SK-N-SH (cell line): ENCODE results near the gene FCGR3B.
"Not testable (repeated sequence)": the region's sequence is repeated elsewhere in the genome, so short reads cannot be mapped to it uniquely, and the experiment has no call there.

Experiments
- CTCF ChIP-seq: fragments of 200-600 bp; sonication (generic); IDR thresholded peaks from 2 replicates; pipeline ENCODE4 v1.6.1; 2017; ENCODE audit warnings: antibody characterized with exemption, mild to moderate bottlenecking, moderate library complexity
- EP300 ChIP-seq, 2 experiments: IDR thresholded peaks; 2 replicates each; pipeline versions ENCODE4 v1.4.0 to v1.6.1; 2012; ENCODE audit warnings: borderline replicate concordance in 1 of 2, low read depth in 1 of 2, low read length in 1 of 2
- RAD21 ChIP-seq: IDR thresholded peaks from 2 replicates; pipeline ENCODE4 v1.6.1; 2012; ENCODE audit warnings: mild to moderate bottlenecking, low read length
- TEAD4 ChIP-seq: IDR thresholded peaks from 2 replicates; pipeline ENCODE4 v1.4.0; 2012; ENCODE audit warnings: mild to moderate bottlenecking, borderline replicate concordance; ENCODE audit not compliant: insufficient read depth
- USF2 ChIP-seq: fragments of 150-350 bp; IDR thresholded peaks from 2 replicates; pipeline ENCODE4 v1.6.1; 2017; ENCODE audit warnings: antibody characterized with exemption, low read length, low read depth, borderline replicate concordance

GRCh38 chr1:161595173-161595572 is 35.8 kb downstream of the FCGR3B start:
- not testable (repeated sequence) for TF ChIP-seq EP300 (IDR thresholded peaks at IDR 0.05; ENCODE audit: borderline replicate concordance in 1 of 2, low read depth in 1 of 2, low read length in 1 of 2); TEAD4; RAD21; USF2; CTCF
